ENCODE measurements around the gene PVALEF. TPM values are rescaled to one million over a fixed set of nuclear protein-coding genes. Genes with fewer than 3 reads are reported as not detected.

The PVALEF gene
- total and polyA plus RNA-seq, 2 of the 8 experiments (the other 6 are each of a cell fraction or from before 2014, with no cell fraction given) = 0.03 TPM; not detected in 1

DNA sequence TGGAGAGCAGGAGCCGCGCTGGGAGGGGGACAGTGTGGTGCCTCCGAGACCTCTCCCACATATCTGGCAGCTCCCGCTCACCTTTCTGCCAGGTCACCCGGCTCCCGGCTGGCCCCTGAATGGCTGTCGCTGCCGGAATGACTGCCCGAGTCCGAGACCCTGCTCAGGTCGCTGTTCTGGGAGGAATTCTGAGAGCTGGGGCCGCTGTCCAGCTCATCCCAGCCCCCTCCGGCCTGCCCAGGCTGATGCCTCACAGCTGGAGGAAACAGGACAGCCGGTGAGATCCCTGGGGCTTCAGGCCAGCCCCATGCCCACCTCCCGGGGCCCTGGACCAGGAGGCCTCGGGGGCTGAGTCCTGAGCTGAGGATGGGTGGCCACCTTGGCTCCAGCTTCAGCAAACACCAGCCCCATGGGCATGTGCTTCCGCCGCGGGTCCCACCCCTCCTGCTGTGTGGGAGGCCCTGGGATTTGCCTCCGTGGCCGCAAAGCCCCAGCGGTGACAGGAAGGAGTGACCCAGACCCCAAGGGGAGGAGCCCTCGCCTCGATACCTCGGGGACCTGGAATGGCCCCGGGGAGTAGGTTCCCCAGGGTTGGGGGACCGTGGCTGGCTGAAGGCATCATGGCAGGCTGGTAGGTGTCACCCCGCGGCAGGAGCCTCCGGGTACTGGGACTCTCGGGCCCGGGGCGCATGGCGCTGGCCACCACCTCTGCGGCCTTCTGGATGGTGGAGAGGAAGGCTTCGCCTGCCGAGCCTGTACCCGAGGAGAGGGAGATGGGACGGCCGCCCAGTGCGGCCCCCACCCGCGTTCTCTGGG is 66.7 kb downstream of the PVALEF start:
- no peak for TF ChIP-seq SIX5 (IDR thresholded peaks at IDR 0.05; ENCODE audit: low read depth, low read length)
- no peak for TF ChIP-seq EP300 (IDR thresholded peaks at IDR 0.05; ENCODE audit: borderline replicate concordance in 1 of 2, low read depth in 2 of 2, low read length in 2 of 2)
- 92% methylated on average over 37 of the region's 43 CpGs; no CpG with 5 or more reads in 1 of the 2 experiments for WGBS, 2 experiments (ENCODE audit: extremely low coverage in 1 of 2, insufficient coverage in 1 of 2, insufficient read length in 1 of 2, insufficient replicate concordance in 2 of 2, low coverage in 1 of 2, low lambda C conversion rate in 2 of 2, missing lambda C conversion rate in 1 of 2)
- Histone ChIP-seq H4K5ac (ENCODE audit: insufficient read length, low read depth, low read length) (no peak overlapping the region), H3K56ac (replicated peaks; ENCODE audit: insufficient read length, low read depth, low read length) (no peak overlapping the region), H3K4me3 (ENCODE audit: extremely low read depth in 1 of 4, insufficient read depth in 2 of 4, low read depth in 3 of 4, low read length in 4 of 4) (no peak overlapping the region), H2AK5ac (ENCODE audit: low read depth, low read length) (no peak overlapping the region), H3K18ac (ENCODE audit: extremely low read depth, low read length) (no peak overlapping the region), H2AFZ (ENCODE audit: low read length) (no peak overlapping the region), H3K14ac (ENCODE audit: insufficient read length) (no peak overlapping the region), H4K20me1 (replicated peaks in 1 of 2; ENCODE audit: control insufficient read depth in 1 of 2, insufficient read depth in 2 of 2, low read length in 2 of 2) (peaks cover 0 to 14% of the 10 kb centered on the region in 2 experiments), H3K36me3 (ENCODE audit: control insufficient read depth in 2 of 4, insufficient read depth in 4 of 4, low read length in 3 of 4) (peaks cover 0 to 18% (median 4%) of the 10 kb centered on the region in 4 experiments; a peak in 5 of 8 replicates), H3K23ac (ENCODE audit: insufficient read length) (no peak overlapping the region), H3K27ac (ENCODE audit: low read depth, low read length) (no peak overlapping the region), H4K8ac (ENCODE audit: extremely low read depth, insufficient read depth, low read length) (peak overlapping the region; percentile 14; the same call in 1 of the 2 replicates), H3K79me2 (ENCODE audit: control insufficient read depth in 1 of 2, insufficient read depth in 2 of 2, low read length in 2 of 2) (no peaks in the 10 kb centered on the region), H3K4ac (replicated peaks; ENCODE audit: insufficient read length, low read depth, low read length) (no peak overlapping the region), H4K91ac (replicated peaks; ENCODE audit: insufficient read length, low read length) (no peak overlapping the region), H2BK5ac (ENCODE audit: low read depth, low read length) (no peak overlapping the region), H3K9me3 (ENCODE audit: insufficient read depth in 2 of 2, low read depth in 1 of 2, low read length in 1 of 2) (no peaks in the 10 kb centered on the region; a peak in 1 of 4 replicates), H3K4me1 (replicated peaks in 1 of 4; ENCODE audit: control insufficient read depth in 3 of 4, insufficient read depth in 4 of 4, low read length in 3 of 4) (no peaks in the 10 kb centered on the region), H3K23me2 (ENCODE audit: low read depth, low read length) (no peaks in the 10 kb centered on the region), H3K9ac (replicated peaks in 1 of 4; ENCODE audit: extremely low read depth in 1 of 4, low read depth in 3 of 4, low read length in 3 of 4) (no peak overlapping the region), H3K27me3 (replicated peaks in 1 of 4; ENCODE audit: control insufficient read depth in 3 of 4, extremely low read depth in 1 of 4, insufficient read depth in 3 of 4, low read length in 3 of 4) (no peaks in the 10 kb centered on the region), H3K4me2 (ENCODE audit: insufficient read depth in 1 of 2, low read depth in 2 of 2, low read length in 2 of 2) (no peak overlapping the region), H2BK12ac (ENCODE audit: low read depth, low read length) (no peak overlapping the region), H2BK15ac (ENCODE audit: low read length) (no peak overlapping the region), H2BK20ac (ENCODE audit: low read length) (no peak overlapping the region), H2BK120ac (replicated peaks; ENCODE audit: low read depth, low read length) (no peak overlapping the region), H3K79me1 (ENCODE audit: low read depth, low read length) (peaks cover 3% of the 10 kb centered on the region)
- ChIA-PET CTCF (ENCODE audit: partially characterized antibody) (interaction anchor here (0.7 to 1.2 kb wide), 4 partner anchors 12 to 141 kb away, joined by 3 to 4 read pairs (median 3); no protein-coding TSS in a partner anchor), POLR2A (ENCODE audit: partially characterized antibody) (interaction anchor here (0.7 to 1.5 kb wide), 4 partner anchors 9 to 15 kb away, joined by 3 to 5 read pairs (median 4); no protein-coding TSS in a partner anchor)
- FAIRE-seq (no peak), DNase-seq (ENCODE audit: low read depth in 1 of 2, low spot score in 2 of 2) (no peak)
